MM.1S (cell line): ENCODE data around the gene AKT1S1.

Source experiments
- CTCF ChIP-seq: fragments of 300-600 bp; sonication (generic); IDR thresholded peaks from 2 replicates; pipeline ENCODE4 v1.5.1; 2016; ENCODE audit warnings: antibody characterized with exemption, low read length, mixed read lengths
- EZH2 ChIP-seq: fragments of 300-600 bp; sonication (generic); optimal IDR thresholded peaks from 2 replicates; pipeline ENCODE3; 2017; ENCODE audit warnings: low read depth, mild to moderate bottlenecking, antibody characterized with exemption, low read length, mixed read lengths

GRCh38 chr19:49855676-49856573 is 21.2 kb downstream of the AKT1S1 start:
- TF ChIP-seq CTCF (no peak), EZH2 (no peak)
